ENCODE results near the gene MDGA2.

MDGA2 gene

DNA sequence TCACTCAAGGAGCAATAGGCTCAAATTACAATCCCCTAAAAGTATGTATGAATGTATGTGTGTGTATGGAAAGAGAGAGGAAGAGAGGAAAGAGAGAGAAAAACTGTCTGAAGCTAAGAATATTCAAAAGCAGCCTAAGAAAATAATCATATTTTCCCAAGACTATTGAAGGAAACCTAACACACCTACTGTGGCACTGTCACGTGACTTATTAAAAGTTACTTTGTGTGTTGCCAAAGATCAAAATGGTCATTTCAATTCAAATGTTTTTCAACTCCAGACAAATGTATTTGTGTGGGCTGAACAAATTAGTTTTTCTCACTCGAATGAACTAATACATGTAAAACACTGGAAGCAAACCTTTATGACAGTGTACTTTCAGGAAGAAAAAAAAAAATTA lies 654.9 kb downstream of the MDGA2 start:
- DNase-seq (ENCODE audit: low read depth): no peak
- no peak overlapping the region for H3K4me3 ChIP-seq (ENCODE audit: control insufficient read depth, low read depth, low read length)
- TF ChIP-seq CTCF (conservative IDR thresholded peaks at IDR 0.05; ENCODE audit: control insufficient read depth, insufficient read depth, low read depth, low read length): no peak

- no peak overlapping the region for H3K4me3 ChIP-seq (ENCODE audit: control insufficient read depth, low read depth, low read length)
- DNase-seq (ENCODE audit: low read depth): no peak
- no peak for TF ChIP-seq CTCF (conservative IDR thresholded peaks at IDR 0.05; ENCODE audit: control insufficient read depth, insufficient read depth, low read depth, low read length)
These were observed 662.7 kb downstream of the MDGA2 start for GRCh38 chr14:47012533-47013280.

DNA sequence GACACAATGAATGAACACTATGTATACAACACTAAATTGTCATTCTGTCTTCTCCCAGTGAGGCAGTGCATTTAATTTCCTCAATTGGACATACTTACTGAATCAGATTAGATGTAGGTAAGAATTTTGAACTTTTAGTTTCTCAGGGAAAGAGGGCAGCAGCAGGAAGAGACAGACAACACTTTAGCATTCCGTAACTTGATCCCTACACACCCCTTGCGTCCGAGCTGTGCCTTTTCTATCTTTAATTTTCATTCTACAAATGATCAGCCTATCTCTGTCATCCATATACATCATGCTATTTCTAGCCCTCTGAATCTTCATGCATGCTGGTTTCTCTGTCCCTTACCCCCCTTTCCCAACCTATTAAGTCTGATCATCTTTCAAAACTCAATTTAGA lies 665.8 kb downstream of the MDGA2 start:
- H3K4me3 ChIP-seq (ENCODE audit: control insufficient read depth, low read depth, low read length): no peak overlapping the region
- no peak for DNase-seq (ENCODE audit: low read depth)
- TF ChIP-seq CTCF (conservative IDR thresholded peaks at IDR 0.05; ENCODE audit: control insufficient read depth, insufficient read depth, low read depth, low read length): no peak

- no peak for TF ChIP-seq CTCF (conservative IDR thresholded peaks at IDR 0.05; ENCODE audit: control insufficient read depth, insufficient read depth, low read depth, low read length)
- no peak for DNase-seq (ENCODE audit: low read depth)
- no peak overlapping the region for H3K4me3 ChIP-seq (ENCODE audit: control insufficient read depth, low read depth, low read length)
These were observed 666.7 kb downstream of the MDGA2 start for GRCh38 chr14:47008732-47009131.

- no peak for DNase-seq (ENCODE audit: low read depth)
- no peak for TF ChIP-seq CTCF (conservative IDR thresholded peaks at IDR 0.05; ENCODE audit: control insufficient read depth, insufficient read depth, low read depth, low read length)
- no peak overlapping the region for H3K4me3 ChIP-seq (ENCODE audit: control insufficient read depth, low read depth, low read length)
These were observed 675.7 kb downstream of the MDGA2 start for GRCh38 chr14:46999661-47000060.

GRCh38 chr14:46989566-46989965 lies 685.8 kb downstream of the MDGA2 start:
- DNase-seq (ENCODE audit: low read depth): no peak
- no peak overlapping the region for H3K4me3 ChIP-seq (ENCODE audit: control insufficient read depth, low read depth, low read length)
- TF ChIP-seq CTCF (conservative IDR thresholded peaks at IDR 0.05; ENCODE audit: control insufficient read depth, insufficient read depth, low read depth, low read length): no peak
